Body of pancreas (tissue), 4 donors: ENCODE measurements around the gene ICE1. TPM values are rescaled to one million over a fixed set of nuclear protein-coding genes. Genes with fewer than 3 reads are reported as not detected.
A peak's percentile ranks its signal among the peaks of the same experiment; 100 is the strongest.

ENCODE experiments used
- ATAC-seq: fragments of 150-250 bp; one replicate; pipeline ENCODE4 v1.9.1; 2016
- DNase-seq, 4 donors: peaks; one replicate each; pipeline ENCODE4 v3.0.0-alpha.2; 2019
- H3K27ac ChIP-seq, 4 donors: fragments of 200-600 bp; sonication (generic); 1 replicate in 3 of 4; 2 replicates in 1 of 4; pipeline versions ENCODE4 v1.5.1 to v1.6.1; 2016 to 2019; ENCODE audit warnings: mild to moderate bottlenecking in 1 of 4, mixed read lengths in 1 of 4, moderate library complexity in 1 of 4
- H3K27me3 ChIP-seq, 2 donors: fragments of 200-600 bp; sonication (generic); one replicate each; pipeline ENCODE4 v1.6.0; 2016; ENCODE audit warnings: mild to moderate bottlenecking in 1 of 2
- H3K36me3 ChIP-seq, 2 donors: fragments of 200-600 bp; sonication (generic); replicated peaks in 1 of 2; 2 replicates each; pipeline ENCODE4 v1.5.1; 2016; ENCODE audit warnings: low read depth in 2 of 2; ENCODE audit not compliant: insufficient read depth in 1 of 2
- H3K4me1 ChIP-seq: fragments of 200-600 bp; sonication (generic); one replicate; pipeline ENCODE4 v1.6.0; 2016
- H3K4me3 ChIP-seq, 2 donors: fragments of 200-600 bp; sonication (generic); 1 replicate in 1 of 2; 2 replicates in 1 of 2; pipeline ENCODE4 v1.5.1; 2016 to 2019
- H3K9me3 ChIP-seq, 3 donors: fragments of 200-600 bp; sonication (generic); 1 replicate in 2 of 3; 2 replicates in 1 of 3; pipeline ENCODE4 v1.5.1; 2016
- POLR2A ChIP-seq, 3 donors: fragments of 450-650 bp; IDR thresholded peaks; one replicate each; pipeline ENCODE4 v1.6.1; 2016; ENCODE audit warnings: antibody characterized with exemption in 3 of 3, mild to moderate bottlenecking in 2 of 3
- WGBS, 2 donors: methylation state at CpG; one replicate each; pipeline ENCODE4 v1.1.5; 2017; 5-methylcytosine and 5-hydroxymethylcytosine counted together
- intact Hi-C: fragments of 100-400 bp; cut with DNase I; formaldehyde crosslinking; loops from one replicate; pipeline ENCODE4 v1.15.1; 2023
- total RNA-seq, 2 donors: library from RNA; depleted of rRNA; stranded (reverse); fragments of >200 nt; gene quantifications; one replicate each; pipeline ENCODE4 v1.1.0, GENCODE V29; 2016
- TF ChIP-seq, protein P1 (sequence below), 7 experiments: fragments of 450-650 bp in 4 of 7; fragments of 200-600 bp in 3 of 7; sonication (generic) in 3 of 7; IDR thresholded peaks; one replicate each; pipeline ENCODE4 v1.5.1; 2016 to 2019; ENCODE audit warnings: antibody characterized with exemption in 7 of 7

ICE1 gene, protein sequence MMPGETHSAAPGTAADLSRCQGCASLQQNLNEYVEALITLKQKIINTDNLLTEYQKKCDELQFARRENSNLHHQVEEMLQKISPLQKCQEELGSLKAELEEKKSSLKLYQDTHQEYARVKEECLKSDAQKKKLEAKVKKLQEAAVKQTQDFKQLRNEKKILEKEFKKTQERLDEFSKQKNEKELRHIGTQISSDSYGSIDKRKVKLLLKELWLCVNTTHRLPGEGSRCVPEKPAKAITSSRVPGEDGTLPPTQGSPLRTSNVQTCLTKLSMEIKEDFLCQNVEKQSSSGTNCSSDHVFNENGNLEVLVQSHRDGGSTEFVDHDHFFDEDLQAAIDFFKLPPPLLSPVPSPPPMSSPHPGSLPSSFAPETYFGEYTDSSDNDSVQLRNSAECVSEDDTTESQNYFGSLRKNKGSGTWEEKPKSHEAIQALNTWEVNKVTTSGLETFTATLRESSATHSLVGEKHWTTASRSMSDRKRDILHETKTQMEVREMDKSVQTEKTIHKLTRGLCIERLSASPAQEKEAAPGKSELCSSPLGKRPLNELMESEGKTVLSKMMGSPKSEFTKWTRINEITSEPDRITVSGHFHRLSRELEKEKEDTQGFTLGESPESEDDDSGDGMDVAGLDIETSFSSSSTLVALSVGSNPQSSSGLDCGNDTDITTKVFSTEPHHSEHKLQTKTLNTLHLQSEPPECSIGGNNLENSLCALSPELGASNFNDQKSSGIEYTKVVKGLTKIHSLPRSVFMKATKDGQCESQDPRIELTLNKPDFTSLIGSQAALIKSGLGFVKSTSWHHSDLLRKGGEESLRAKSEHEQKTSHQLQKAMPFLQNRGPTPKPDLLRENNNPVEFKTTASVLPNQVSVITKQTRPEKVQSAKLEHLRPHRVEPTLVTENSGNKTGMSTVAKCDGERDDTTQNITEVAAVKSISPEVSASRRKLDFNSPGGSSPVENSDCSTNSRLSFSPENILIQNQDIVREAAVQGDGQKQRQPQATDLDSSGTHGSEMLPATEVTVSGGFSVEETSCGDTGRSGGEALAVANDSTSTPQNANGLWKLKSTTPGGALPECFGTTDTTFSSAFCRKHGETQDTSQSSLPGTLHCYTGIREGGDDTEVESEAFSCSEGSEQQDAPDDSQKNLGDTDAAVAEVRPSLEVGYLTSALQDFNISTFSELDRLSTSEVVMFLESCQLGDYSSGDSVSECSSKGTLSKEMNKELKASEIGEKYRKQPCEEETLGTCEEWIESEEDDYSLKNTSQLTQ (N-terminal part only)
- 10 to 100 TPM; 13.5 to 15.6 TPM for total RNA-seq

DNA sequence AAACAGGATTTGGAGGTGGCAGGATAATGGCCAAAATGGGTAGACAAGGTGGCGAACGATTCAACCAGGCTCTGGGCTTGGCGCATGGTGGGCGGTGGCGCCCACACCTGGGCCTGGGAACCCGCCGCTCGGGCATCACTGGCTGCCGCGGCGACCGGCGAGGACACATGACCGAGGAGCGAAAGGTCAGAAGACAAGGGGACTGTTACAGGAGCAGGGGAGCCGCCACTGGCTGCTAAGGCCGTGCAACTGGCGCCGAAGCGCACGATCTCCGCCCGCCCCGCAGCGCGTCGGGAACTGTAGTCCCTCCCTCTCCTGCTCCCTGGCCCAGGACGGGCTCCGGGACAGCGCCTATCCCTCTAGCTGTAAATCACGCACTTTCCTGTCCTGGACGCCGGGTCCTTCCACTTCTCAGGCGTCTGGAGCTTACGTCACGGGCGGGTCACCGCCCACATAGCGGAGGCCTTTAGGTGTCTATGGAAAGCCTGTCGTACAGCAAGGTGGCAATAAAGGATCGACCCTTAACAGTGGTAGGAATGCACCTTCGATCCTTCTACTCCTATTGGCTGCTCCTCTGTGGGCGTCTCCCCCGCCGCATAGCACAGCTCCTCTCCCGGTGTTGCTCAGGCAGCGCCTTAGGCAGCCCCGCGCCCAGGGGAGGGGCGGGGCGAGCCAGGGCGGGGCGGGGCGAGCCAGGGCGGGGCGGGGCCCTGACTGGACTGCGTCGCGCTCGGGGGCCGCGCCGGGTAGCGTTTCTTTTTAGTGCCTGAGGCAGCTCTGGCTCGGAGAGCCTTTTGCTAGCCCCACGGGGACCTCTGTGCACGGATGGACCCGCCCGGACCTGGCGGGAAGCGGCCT is at the start of gene ICE1:
ICE1 (plus strand) TSS at position 717 of the 858 bp plus-strand sequence. CDS start 239 bp downstream, outside the sequence.
- Histone ChIP-seq H3K36me3 (no peaks in the 10 kb centered on the region), H3K9me3 (no peaks in the 10 kb centered on the region), H3K27ac (peak within 1 kb of the TSS; percentile 97 to 99 (median 98)), H3K4me1 (peaks cover 46% of the 10 kb centered on the region), H3K27me3 (no peaks in the 10 kb centered on the region), H3K4me3 (peak within 1 kb of the TSS; percentile 85 to 98)
- intact Hi-C loops, result no loop called here
- ATAC-seq (peak; percentile 96), DNase-seq (peak; percentile 98 to 99 (median 98))
- WGBS, 2 donors, result 0 to 1% methylated on average over 26 to 67 of the region's 71 CpGs
- peak; percentile 84 to 96 (median 94) for TF ChIP-seq POLR2A (IDR thresholded peaks at IDR 0.05)
- TF ChIP-seq, protein P1, sequence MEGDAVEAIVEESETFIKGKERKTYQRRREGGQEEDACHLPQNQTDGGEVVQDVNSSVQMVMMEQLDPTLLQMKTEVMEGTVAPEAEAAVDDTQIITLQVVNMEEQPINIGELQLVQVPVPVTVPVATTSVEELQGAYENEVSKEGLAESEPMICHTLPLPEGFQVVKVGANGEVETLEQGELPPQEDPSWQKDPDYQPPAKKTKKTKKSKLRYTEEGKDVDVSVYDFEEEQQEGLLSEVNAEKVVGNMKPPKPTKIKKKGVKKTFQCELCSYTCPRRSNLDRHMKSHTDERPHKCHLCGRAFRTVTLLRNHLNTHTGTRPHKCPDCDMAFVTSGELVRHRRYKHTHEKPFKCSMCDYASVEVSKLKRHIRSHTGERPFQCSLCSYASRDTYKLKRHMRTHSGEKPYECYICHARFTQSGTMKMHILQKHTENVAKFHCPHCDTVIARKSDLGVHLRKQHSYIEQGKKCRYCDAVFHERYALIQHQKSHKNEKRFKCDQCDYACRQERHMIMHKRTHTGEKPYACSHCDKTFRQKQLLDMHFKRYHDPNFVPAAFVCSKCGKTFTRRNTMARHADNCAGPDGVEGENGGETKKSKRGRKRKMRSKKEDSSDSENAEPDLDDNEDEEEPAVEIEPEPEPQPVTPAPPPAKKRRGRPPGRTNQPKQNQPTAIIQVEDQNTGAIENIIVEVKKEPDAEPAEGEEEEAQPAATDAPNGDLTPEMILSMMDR (IDR thresholded peaks at IDR 0.05), result peak in 3 of 7 experiments; percentile 27 to 38 (median 36)

DNA sequence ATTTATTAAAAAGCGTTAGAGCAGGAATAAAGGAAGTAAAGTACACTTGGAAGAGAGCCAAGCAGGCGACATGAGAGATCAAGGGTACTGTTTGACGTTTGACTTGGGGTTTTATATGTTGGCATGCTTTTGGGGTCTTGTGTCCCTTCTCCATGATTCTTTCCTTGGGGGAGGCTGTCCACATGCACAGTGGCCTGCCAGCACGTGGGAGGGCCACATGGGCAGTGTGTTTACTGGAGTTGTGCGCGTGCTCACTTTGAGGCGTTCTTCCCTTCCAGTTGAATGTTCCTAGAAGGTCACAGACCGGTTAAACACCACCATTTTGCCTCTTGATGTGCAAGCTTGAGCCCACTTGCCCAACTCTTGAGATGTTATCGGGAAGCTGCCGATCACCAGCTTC is 49.5 kb upstream of the ICE1 start:
- H3K4me3 ChIP-seq, result no peak overlapping the region
- no peaks in the 10 kb centered on the region for H3K9me3 ChIP-seq
- H3K36me3 ChIP-seq, result no peaks in the 10 kb centered on the region
- TF ChIP-seq, protein P1 (IDR thresholded peaks at IDR 0.05), result no peak
- TF ChIP-seq POLR2A (IDR thresholded peaks at IDR 0.05), result no peak
- H3K27me3 ChIP-seq, result no peaks in the 10 kb centered on the region
- DNase-seq (no peak), ATAC-seq (no peak)
- intact Hi-C loops, result no loop called here
- 81 to 84% methylated on average over 10 of the region's 10 CpGs for WGBS, 2 donors
- no peaks in the 10 kb centered on the region for H3K4me1 ChIP-seq
- no peak overlapping the region for H3K27ac ChIP-seq

DNA sequence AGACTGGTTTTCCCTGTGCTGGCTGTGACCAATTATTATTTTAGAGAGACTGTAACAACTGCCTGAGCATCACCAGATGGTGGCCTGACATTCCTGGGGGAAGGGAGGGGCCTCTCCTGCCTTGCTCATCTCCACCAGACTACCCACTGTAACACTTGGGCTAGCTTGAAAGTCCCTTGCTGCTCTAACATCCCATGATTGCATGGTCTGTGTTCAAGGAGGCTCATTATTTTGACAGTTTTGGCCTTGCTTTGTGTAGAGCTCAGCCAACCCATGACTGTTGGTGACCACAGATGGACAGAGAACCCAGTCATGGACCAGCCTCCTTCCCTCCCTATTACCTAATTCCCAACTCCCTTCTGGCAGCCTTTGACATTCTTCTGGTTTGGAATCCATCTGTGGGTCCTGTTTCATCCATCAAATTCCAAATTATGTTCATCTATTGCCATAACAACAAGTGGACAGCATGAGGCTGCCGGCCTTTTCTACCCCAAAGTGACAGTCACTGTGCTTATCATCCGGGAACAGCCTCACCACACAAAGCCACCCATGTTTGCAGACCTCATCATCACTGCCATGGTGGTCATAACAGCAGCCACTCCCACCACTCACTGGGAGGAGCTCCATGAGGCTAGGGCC is 49.0 kb upstream of the ICE1 start:
- ATAC-seq (peak; percentile 66), DNase-seq (peak in 2 of 4 donors; percentile 9 to 46)
- no peak overlapping the region for H3K4me3 ChIP-seq
- no peaks in the 10 kb centered on the region for H3K36me3 ChIP-seq
- no peak for TF ChIP-seq POLR2A (IDR thresholded peaks at IDR 0.05)
- H3K4me1 ChIP-seq, result no peaks in the 10 kb centered on the region
- H3K27ac ChIP-seq, result no peak overlapping the region
- no peaks in the 10 kb centered on the region for H3K9me3 ChIP-seq
- intact Hi-C loops, result no loop called here
- WGBS, 2 donors, result 94 to 100% methylated on average over 2 of the region's 2 CpGs
- no peaks in the 10 kb centered on the region for H3K27me3 ChIP-seq

DNA sequence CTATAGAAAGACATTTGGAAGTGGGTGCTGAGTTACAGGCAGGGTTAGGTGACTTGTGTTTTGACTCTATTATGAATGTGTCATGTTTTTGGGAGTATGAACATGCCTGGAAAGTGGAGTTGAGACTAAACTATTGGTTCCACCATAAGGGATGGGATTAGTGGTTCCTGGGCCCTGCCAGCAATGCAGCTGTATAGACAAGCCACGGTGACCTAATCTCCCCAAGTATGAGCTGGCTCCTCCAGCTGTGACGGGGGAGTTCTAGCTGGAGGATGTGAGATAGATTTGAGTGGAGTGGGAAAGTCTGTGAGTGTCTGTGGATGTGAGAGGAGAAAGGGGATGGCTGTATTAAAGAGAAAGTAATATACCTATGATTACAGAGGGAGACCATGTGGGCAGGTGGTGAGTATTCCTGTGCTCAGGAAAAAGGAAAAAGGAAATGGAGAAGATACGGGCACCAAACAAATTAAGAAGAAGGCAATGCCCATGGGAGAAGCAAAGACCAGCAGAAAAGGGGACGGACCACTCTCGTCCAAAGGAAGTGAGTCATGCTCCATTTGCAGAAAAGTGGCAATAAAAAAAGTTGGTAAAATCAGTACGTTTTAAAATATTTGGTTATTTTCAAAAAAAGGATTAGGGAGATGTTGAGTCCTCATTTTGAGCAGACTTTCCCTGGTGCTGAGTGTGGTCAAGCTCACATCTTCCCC is 48.3 kb upstream of the ICE1 start:
- 62 to 70% methylated on average over 6 of the region's 6 CpGs for WGBS, 2 donors
- Histone ChIP-seq H3K27me3 (no peaks in the 10 kb centered on the region), H3K9me3 (no peaks in the 10 kb centered on the region), H3K36me3 (no peaks in the 10 kb centered on the region), H3K4me3 (no peak overlapping the region), H3K4me1 (no peaks in the 10 kb centered on the region), H3K27ac (no peak overlapping the region)
- intact Hi-C loops, result no loop called here
- DNase-seq, result no peak
- no peak for ATAC-seq
- no peak for TF ChIP-seq POLR2A (IDR thresholded peaks at IDR 0.05)
- TF ChIP-seq, protein P1 (IDR thresholded peaks at IDR 0.05), result no peak
